HepG2 (cell line): ENCODE results near the gene ITIH2. TPM values are rescaled to one million over a fixed set of nuclear protein-coding genes. Genes with fewer than 3 reads are reported as not detected.

ENCODE experiments used
- CBX5 ChIP-seq: sonication (generic); formaldehyde crosslinking; IDR thresholded peaks from 2 replicates; pipeline ENCODE4 v1.4.0; 2020; ENCODE audit warnings: missing genetic modification reagents, borderline replicate concordance
- CTCF ChIP-seq: sonication (generic); formaldehyde crosslinking; IDR thresholded peaks from 2 replicates; pipeline ENCODE4 v1.5.0; 2020; ENCODE audit warnings: mild to moderate bottlenecking, missing genetic modification reagents, moderate library complexity
- DPF2 ChIP-seq: sonication (generic); formaldehyde crosslinking; IDR thresholded peaks from 2 replicates; pipeline ENCODE4 v1.4.0; 2020; ENCODE audit warnings: mild to moderate bottlenecking, low read depth, missing genetic modification reagents, borderline replicate concordance
- MXI1 ChIP-seq: IDR thresholded peaks from 3 replicates; pipeline ENCODE4 v1.6.1; 2012; ENCODE audit warnings: low read depth, low read length, inconsistent platforms, borderline replicate concordance
- NFATC3 ChIP-seq: sonication (generic); formaldehyde crosslinking; IDR thresholded peaks from 2 replicates; pipeline ENCODE4 v1.5.1; 2020; ENCODE audit warnings: mild to moderate bottlenecking, missing genetic modification reagents
- ONECUT2 ChIP-seq: sonication (generic); formaldehyde crosslinking; IDR thresholded peaks from 2 replicates; pipeline ENCODE4 v1.4.0; 2020; ENCODE audit warnings: missing genetic modification reagents
- RCOR2 ChIP-seq: IDR thresholded peaks from 2 replicates; pipeline ENCODE4 v1.6.1; 2016; ENCODE audit warnings: missing biosample characterization, missing genetic modification reagents
- RFXANK ChIP-seq: IDR thresholded peaks from 2 replicates; pipeline ENCODE4 v1.6.1; 2016
- RFXAP ChIP-seq: sonication (generic); formaldehyde crosslinking; IDR thresholded peaks from 2 replicates; pipeline ENCODE4 v1.4.0; 2020; ENCODE audit warnings: missing genetic modification reagents, borderline replicate concordance
- RNF2 ChIP-seq: fragments of 450-650 bp; conservative IDR thresholded peaks from 2 replicates; pipeline ENCODE4 v1.6.1; 2016; ENCODE audit warnings: low read depth
- RXRB ChIP-seq: IDR thresholded peaks from 2 replicates; pipeline ENCODE4 v1.6.1; 2016; ENCODE audit warnings: borderline replicate concordance, missing genetic modification reagents, missing compliant biosample characterization
- SIX4 ChIP-seq: sonication (generic); formaldehyde crosslinking; IDR thresholded peaks from 2 replicates; pipeline ENCODE4 v1.4.0; 2020; ENCODE audit warnings: missing genetic modification reagents
- ZBTB26 ChIP-seq: IDR thresholded peaks from 2 replicates; pipeline ENCODE4 v1.6.1; 2016; ENCODE audit warnings: missing compliant biosample characterization, missing genetic modification reagents, borderline replicate concordance
- ZFP90 ChIP-seq: sonication (generic); formaldehyde crosslinking; IDR thresholded peaks from 2 replicates; pipeline ENCODE4 v1.8.0; 2022; ENCODE audit warnings: missing genetic modification reagents, mild to moderate bottlenecking, inconsistent platforms, borderline replicate concordance
- ZFX ChIP-seq: sonication (generic); formaldehyde crosslinking; IDR thresholded peaks from 2 replicates; pipeline ENCODE4 v1.4.0; 2020; ENCODE audit warnings: mild to moderate bottlenecking, low read depth, missing genetic modification reagents, moderate library complexity
- ZNF232 ChIP-seq: sonication (generic); formaldehyde crosslinking; IDR thresholded peaks from 2 replicates; pipeline ENCODE4 v1.4.0; 2020; ENCODE audit warnings: missing genetic modification reagents, borderline replicate concordance
- ZNF530 ChIP-seq: sonication (generic); formaldehyde crosslinking; IDR thresholded peaks from 2 replicates; pipeline ENCODE4 v1.5.0; 2020; ENCODE audit warnings: low read depth, mild to moderate bottlenecking, missing genetic modification reagents
- ZNF577 ChIP-seq: sonication (generic); formaldehyde crosslinking; IDR thresholded peaks from 2 replicates; pipeline ENCODE4 v1.4.0; 2020; ENCODE audit warnings: mild to moderate bottlenecking, low read depth, missing genetic modification reagents, borderline replicate concordance
- polyA plus RNA-seq, 8 experiments: library from polyadenylated mRNA; depleted of rRNA in 3 of 8; stranded (reverse) in 7 of 8; unstranded in 1 of 8; fragments of >200 nt; fragmentation: Illumina TruSeq in 4 of 8; extraction: Trizol in 4 of 8; gene quantifications; 2 replicates each; pipeline versions ENCODE4 v1.2.1 to v1.2.3, GENCODE V29; 2011 to 2016; ENCODE audit warnings: low read depth in 4 of 8, missing spikeins in 1 of 8, mixed read lengths in 1 of 8; ENCODE audit not compliant: insufficient read depth in 1 of 8
- total RNA-seq, 5 experiments: library from RNA; depleted of rRNA; stranded (reverse); fragments of >200 nt; fragmentation: Illumina TruSeq; extraction: Trizol; gene quantifications; 2 replicates each; pipeline ENCODE4 v1.2.3, GENCODE V29; 2016; ENCODE audit warnings: low read depth in 1 of 5
- TF ChIP-seq, protein P1 (sequence below): sonication (generic); formaldehyde crosslinking; IDR thresholded peaks from 2 replicates; pipeline ENCODE4 v1.8.1; 2023; ENCODE audit warnings: mild to moderate bottlenecking, missing genetic modification reagents, borderline replicate concordance
- TF ChIP-seq, protein P2 (sequence below): sonication (generic); formaldehyde crosslinking; IDR thresholded peaks from 2 replicates; pipeline ENCODE4 v1.8.1; 2023; ENCODE audit warnings: mild to moderate bottlenecking, missing genetic modification reagents
- TF ChIP-seq, protein P3 (sequence below): sonication (generic); formaldehyde crosslinking; IDR thresholded peaks from 2 replicates; pipeline ENCODE4 v1.4.0; 2020; ENCODE audit warnings: missing genetic modification reagents, borderline replicate concordance

Gene ITIH2
- total and polyA plus RNA-seq, 2 of the 13 experiments (the other 11 are each of a cell fraction or from before 2014, with no cell fraction given), result 1,197 to 1,427 TPM

DNA sequence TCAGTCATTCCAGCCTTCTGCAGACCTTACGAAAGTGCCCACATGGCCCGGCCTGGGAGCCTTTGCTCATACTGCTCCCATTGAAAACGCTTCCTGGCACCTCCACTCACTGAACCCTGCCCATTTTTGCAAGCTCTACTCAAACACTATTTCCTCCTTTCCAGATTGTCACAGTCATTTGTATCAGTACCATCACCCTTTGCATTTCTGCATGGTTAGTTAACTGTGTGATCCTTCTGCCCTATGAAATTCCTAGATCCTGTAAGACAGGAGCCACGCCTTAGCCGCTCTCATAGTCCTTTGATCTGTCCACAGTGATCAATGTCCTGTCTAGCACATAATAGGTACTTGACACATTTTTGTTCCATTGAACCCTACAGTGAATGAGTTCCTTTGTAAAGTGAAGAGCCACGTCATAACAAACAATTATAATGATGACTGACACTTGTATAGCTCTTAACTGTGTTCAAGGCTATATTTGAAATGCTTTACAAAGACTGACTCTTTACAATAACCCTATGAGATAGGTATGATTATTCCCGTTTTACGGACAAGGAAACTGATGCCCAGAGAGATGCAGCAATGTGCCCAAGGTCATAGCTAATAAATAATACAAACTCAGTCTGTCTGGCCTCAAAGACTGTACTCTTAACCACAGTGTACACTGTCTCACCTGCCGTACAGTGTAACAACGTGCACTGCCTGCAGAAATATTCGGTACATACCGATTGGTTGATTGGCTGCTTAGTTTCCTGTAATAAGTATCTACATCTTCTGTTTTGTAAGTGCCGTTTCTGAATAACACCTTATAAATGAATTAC is 16.6 kb upstream of the ITIH2 start (continued):
- TF ChIP-seq RNF2, result no peak
- no peak; the same call in 1 of the 2 replicates for TF ChIP-seq ZFP90 (CRISPR knock-in tag)
- TF ChIP-seq ZNF232 (CRISPR knock-in tag), result no peak; the same call in 1 of the 2 replicates
- TF ChIP-seq CBX5, result peak; percentile 50; the same call in 1 of the 2 replicates
- TF ChIP-seq RFXAP (CRISPR knock-in tag), result no peak
- TF ChIP-seq ZNF530, result no peak
- TF ChIP-seq SIX4, result peak; percentile 73; the same call in 1 of the 2 replicates
- peak; percentile 92 for TF ChIP-seq RXRB (CRISPR knock-in tag)
- peak; percentile 83 for TF ChIP-seq DPF2 (CRISPR knock-in tag)
- 0 out of 2 replicates have a peak, but pooled peaks have one; percentile 15 for TF ChIP-seq RFXANK (CRISPR knock-in tag)
- 0 out of 2 replicates have a peak, but pooled peaks have one; percentile 10 for TF ChIP-seq CTCF
- peak; percentile 23; the same call in 1 of the 2 replicates for TF ChIP-seq ZFX (CRISPR knock-in tag)
- TF ChIP-seq MXI1, result peak; percentile 25; the same call in 1 of the 3 replicates
- no peak for TF ChIP-seq ZNF577
- TF ChIP-seq, protein P1, sequence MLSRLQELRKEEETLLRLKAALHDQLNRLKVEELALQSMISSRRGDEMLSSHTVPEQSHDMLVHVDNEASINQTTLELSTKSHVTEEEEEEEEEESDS, result peak; percentile 86; the same call in 1 of the 2 replicates
- peak; percentile 81; the same call in 1 of the 2 replicates for TF ChIP-seq NFATC3 (CRISPR knock-in tag)
- TF ChIP-seq, protein P2, sequence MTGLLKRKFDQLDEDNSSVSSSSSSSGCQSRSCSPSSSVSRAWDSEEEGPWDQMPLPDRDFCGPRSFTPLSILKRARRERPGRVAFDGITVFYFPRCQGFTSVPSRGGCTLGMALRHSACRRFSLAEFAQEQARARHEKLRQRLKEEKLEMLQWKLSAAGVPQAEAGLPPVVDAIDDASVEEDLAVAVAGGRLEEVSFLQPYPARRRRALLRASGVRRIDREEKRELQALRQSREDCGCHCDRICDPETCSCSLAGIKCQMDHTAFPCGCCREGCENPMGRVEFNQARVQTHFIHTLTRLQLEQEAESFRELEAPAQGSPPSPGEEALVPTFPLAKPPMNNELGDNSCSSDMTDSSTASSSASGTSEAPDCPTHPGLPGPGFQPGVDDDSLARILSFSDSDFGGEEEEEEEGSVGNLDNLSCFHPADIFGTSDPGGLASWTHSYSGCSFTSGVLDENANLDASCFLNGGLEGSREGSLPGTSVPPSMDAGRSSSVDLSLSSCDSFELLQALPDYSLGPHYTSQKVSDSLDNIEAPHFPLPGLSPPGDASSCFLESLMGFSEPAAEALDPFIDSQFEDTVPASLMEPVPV, result peak; percentile 65; the same call in 1 of the 2 replicates
- TF ChIP-seq ONECUT2 (CRISPR knock-in tag), result peak; percentile 94
- no peak for TF ChIP-seq ZBTB26 (CRISPR knock-in tag)
- TF ChIP-seq RCOR2 (CRISPR knock-in tag), result 0 out of 2 replicates have a peak, but pooled peaks have one; percentile 92
- TF ChIP-seq, protein P3, sequence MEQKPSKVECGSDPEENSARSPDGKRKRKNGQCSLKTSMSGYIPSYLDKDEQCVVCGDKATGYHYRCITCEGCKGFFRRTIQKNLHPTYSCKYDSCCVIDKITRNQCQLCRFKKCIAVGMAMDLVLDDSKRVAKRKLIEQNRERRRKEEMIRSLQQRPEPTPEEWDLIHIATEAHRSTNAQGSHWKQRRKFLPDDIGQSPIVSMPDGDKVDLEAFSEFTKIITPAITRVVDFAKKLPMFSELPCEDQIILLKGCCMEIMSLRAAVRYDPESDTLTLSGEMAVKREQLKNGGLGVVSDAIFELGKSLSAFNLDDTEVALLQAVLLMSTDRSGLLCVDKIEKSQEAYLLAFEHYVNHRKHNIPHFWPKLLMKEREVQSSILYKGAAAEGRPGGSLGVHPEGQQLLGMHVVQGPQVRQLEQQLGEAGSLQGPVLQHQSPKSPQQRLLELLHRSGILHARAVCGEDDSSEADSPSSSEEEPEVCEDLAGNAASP, result peak; percentile 73; the same call in 1 of the 2 replicates
